Mesenteric fat pad (tissue), 1 donor: ENCODE data around the gene WDR72. TPM values are rescaled to one million over a fixed set of nuclear protein-coding genes. Genes with fewer than 3 reads are reported as not detected.
"Not testable (repeated sequence)": the region's sequence is repeated elsewhere in the genome, so short reads cannot be mapped to it uniquely, and the experiment has no call there.

Experiments used
- DNase-seq: peaks from one replicate; pipeline ENCODE4 v3.0.0-alpha.2; 2020; ENCODE audit warnings: low spot score
- total RNA-seq: library from RNA; stranded (reverse); fragmentation: NEBNext Ultra II Directional; extraction: Animal tissue kit (Norgen Biotek cat#: 25700); gene quantifications from one replicate; pipeline ENCODE4 v1.2.1, GENCODE V29; 2021
- donor health status: DM: yes; HTN: yes; CAD: no.

The WDR72 gene
- total RNA-seq, 1 donor from 2014 or later: not detected

- DNase-seq: no peak
These were observed 169.1 kb downstream of the WDR72 start for GRCh38 chr15:53590380-53590779.

GRCh38 chr15:53589520-53590057 lies 169.9 kb downstream of the WDR72 start:
- DNase-seq: no peak

GRCh38 chr15:53588773-53589172 lies 170.7 kb downstream of the WDR72 start:
- no peak for DNase-seq

- DNase-seq: no peak
These were observed 172.7 kb downstream of the WDR72 start for GRCh38 chr15:53586799-53587198.

GRCh38 chr15:53581513-53581912 lies 177.9 kb downstream of the WDR72 start:
- no peak for DNase-seq

- DNase-seq: no peak
These were observed 179.1 kb downstream of the WDR72 start for GRCh38 chr15:53580366-53580765.

- DNase-seq: no peak
These were observed 182.6 kb downstream of the WDR72 start for GRCh38 chr15:53576841-53577240.

GRCh38 chr15:53573091-53573490 lies 186.4 kb downstream of the WDR72 start:
- no peak for DNase-seq

- DNase-seq: no peak
These were observed 189.5 kb downstream of the WDR72 start for GRCh38 chr15:53569751-53570480.

GRCh38 chr15:53566912-53567311 lies 192.6 kb downstream of the WDR72 start:
- no peak for DNase-seq

- no peak for DNase-seq
These were observed 193.7 kb downstream of the WDR72 start for GRCh38 chr15:53565721-53566120.

GRCh38 chr15:53564647-53565046 lies 194.8 kb downstream of the WDR72 start:
- DNase-seq: no peak

- DNase-seq: no peak
These were observed 195.8 kb downstream of the WDR72 start for GRCh38 chr15:53563627-53564026.

- no peak for DNase-seq
These were observed 199.8 kb downstream of the WDR72 start for GRCh38 chr15:53559364-53560277.

- DNase-seq: no peak
These were observed 201.1 kb downstream of the WDR72 start for GRCh38 chr15:53558384-53558783.

GRCh38 chr15:53555226-53555625 lies 204.2 kb downstream of the WDR72 start:
- DNase-seq: no peak

- no peak for DNase-seq
These were observed 209.7 kb downstream of the WDR72 start for GRCh38 chr15:53549697-53550305.

GRCh38 chr15:53548236-53548635 lies 211.2 kb downstream of the WDR72 start:
- no peak for DNase-seq

- DNase-seq: not testable (repeated sequence)
These were observed 218.7 kb downstream of the WDR72 start for GRCh38 chr15:53540626-53541300.

- no peak for DNase-seq
These were observed 219.6 kb downstream of the WDR72 start for GRCh38 chr15:53539878-53540277.

GRCh38 chr15:53536479-53537120 lies 222.9 kb downstream of the WDR72 start:
- no peak for DNase-seq
